CD1c-positive myeloid dendritic cell (primary cell): ENCODE data around the gene DAND5.
A peak's percentile ranks its signal among the peaks of the same experiment; 100 is the strongest.
"Not testable (repeated sequence)": the region's sequence is repeated elsewhere in the genome, so short reads cannot be mapped to it uniquely, and the experiment has no call there.

Experiments
- DNase-seq: peaks from one replicate; pipeline ENCODE4 v3.0.0-alpha.2; 2016; ENCODE audit errors: extremely low spot score

The DAND5 gene

DNA sequence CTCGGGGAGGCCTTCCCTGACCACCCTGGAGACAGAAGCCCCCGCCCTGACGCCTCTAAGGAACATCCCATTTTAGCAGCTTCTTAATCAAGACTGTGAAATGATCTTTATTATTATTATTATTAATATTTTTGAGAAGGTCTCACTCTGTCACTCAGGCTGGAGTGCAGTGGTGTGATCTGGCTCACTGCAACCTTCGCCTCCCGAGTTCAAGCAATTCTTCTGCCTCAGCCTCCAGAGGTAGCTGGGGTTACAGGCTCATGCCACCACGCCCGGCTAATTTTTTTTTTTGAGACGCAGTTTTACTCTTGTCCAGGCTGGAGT lies 3.6 kb upstream of the DAND5 start:
- DNase-seq: no peak

GRCh38 chr19:12967907-12968306 lies 1.5 kb upstream of the DAND5 start:
- DNase-seq: no peak

GRCh38 chr19:12970070-12970820 lies 869 bp downstream of the DAND5 start:
- no peak for DNase-seq

DNA sequence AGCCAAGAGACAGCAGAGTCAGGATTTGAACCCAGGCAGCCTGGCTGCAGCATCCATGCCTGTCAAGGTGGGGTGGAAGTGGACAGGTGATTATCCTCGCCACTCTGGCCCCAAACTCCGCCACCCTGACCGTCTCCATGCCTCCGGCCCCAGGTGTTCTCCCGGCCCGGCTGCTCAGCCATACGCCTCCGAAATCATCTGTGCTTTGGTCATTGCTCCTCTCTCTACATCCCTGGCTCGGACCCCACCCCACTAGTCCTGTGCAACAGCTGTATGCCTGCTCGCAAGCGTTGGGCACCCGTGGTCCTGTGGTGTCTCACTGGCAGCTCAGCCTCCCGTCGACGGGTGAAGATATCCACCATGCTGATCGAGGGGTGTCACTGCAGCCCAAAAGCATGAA lies 3.9 kb downstream of the DAND5 start:
- DNase-seq: no peak

- no peak for DNase-seq
Observed at GRCh38 chr19:12974301-12975220, 5.2 kb downstream of the DAND5 start.

DNA sequence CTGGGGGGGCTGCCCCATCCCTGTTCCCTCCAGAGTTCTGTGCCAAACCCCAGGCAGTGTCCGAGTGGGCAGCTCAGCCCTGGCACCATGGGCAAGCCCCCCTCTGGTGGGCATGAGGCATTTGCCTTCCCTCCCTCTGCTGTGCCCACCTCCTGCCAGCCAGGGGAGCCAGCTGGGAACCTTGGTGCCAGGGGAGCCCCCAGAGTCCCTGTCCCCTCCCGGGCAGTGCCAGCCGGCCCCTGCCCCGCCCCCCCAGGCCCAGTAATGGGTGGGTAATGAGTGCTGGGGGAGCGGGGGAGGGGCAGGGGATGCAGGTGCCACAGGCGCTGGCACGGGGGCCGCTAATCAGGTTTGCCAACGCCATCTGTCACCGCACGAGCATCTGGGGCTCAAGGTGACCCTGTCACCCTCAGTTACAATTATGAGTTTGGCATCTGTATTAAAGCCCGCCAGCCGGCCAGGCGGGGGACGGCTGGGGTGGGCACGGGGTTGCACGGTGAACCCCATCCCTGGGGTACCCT lies 5.9 kb downstream of the DAND5 start:
- no peak for DNase-seq

- not testable (repeated sequence) for DNase-seq
Observed at GRCh38 chr19:12976109-12976508, 6.7 kb downstream of the DAND5 start.

GRCh38 chr19:12979974-12980373 lies 10.6 kb downstream of the DAND5 start:
- no peak for DNase-seq

DNA sequence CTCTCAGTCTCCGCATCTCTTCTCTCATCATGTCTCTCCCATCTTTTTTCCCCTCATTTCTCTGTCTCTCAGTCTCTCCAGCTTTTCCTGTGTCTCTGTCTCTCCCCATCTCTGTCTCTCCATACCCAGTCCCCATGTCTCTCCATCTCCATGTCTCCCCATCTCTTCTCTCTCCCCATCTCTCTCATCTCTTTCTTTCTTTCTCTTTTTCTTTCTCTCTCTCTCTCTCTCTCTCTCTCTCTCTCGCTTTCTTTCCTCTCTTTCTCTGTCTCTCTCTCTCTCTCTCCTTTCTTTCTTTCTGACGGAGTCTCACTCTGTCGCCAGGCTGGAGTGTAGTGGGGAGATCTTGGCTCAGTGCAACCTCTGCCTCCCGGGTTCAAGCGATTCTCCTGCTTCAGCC lies 13.3 kb downstream of the DAND5 start:
- DNase-seq: no peak

DNA sequence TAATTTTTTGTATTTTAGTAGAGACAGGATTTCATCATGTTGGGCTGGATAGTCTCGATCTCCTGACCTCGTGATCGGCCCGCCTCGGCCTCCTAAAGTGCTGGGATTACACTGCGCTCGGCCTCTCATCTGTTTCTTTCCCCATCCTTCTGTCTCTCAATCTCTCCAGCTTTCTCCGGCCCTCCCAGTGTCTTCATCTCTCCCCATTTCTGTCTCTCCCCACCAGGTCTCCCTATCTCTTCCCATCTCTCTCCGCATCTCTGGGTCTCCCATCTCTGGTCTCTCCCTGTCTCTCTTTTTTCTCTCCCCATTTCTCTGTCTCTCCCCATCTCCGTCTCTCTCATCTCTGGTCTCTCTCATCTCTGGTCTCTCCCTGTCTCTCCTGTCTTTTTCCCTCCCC lies 13.7 kb downstream of the DAND5 start:
- DNase-seq: no peak

GRCh38 chr19:12983542-12984142 lies 14.3 kb downstream of the DAND5 start:
- peak; percentile 90 for DNase-seq

DNA sequence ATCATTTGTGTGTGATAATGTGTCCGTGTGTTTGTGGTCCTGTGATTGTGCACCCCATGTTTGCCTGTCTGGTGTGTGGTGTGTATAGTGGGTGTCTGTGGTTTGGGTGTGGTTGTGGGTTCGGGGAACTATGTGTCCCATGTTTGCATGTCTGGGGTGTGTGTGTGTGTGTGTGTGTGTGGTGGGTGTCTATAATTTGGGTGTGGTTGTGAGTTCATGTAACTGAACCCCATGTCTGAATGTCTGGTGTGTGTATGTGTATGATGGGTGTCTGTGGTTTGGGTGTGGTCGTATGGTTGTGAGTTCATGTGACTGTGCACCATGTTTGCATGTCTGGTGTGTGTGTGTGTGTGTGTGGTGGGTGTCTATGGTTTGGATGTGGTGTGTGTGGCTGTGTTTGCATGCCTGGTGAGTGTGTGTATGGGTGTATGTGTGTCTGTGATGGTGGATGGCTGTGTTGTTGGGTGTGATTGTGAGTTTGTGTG lies 14.8 kb downstream of the DAND5 start:
- peak; percentile 3 for DNase-seq

DNA sequence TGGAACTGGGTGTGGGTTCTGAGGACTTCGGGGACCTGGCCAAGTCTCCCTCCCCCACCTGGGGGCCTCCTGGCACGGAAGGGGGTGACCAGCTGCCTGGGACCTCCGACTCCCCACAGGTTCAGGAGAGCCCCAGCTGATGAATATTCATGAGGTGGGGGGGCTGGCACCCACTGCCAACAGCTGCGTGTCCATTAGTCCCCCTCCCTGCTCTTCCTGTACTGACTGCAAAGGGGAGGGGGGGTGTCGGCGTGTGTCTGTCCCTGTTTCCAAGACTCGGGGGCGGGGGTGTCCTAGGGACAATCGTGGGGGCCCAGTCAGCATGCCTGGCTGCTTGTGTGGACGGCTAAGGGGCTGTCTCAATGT lies 15.3 kb downstream of the DAND5 start:
- no peak for DNase-seq

DNA sequence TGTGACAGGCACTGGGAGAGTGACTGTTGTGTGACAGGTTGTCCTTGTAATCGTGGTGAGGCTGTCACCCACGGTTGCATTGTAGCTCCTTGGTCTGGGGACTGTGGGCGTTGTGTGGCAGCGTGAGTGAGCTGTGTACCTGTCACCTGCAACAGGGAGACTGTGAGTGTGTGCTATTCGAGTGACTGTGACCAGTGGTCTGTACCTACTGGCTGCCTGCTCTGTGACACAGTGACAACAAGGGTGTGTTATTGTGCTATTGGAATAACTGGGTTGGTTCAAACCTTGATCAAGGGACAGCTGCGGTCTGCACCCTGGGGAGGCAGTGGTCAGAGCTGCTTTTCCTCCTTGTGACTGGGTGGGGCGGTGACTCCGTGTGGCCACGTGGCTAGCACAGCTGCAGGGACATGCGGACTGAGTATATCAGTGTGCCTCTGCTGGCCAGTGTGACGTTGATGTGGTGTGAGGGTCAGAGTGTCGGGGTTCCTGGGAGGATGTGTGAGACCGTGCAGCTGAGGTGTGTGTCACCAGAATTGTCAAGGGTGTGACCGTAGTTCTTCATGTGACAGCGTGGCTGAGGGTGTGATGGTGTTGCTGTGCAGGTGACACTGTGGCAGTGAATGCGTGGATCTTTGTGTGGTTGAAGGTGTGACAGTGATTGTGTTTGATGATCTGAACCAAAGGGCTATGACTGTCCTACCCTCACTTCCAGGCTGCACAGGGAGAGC lies 15.8 kb downstream of the DAND5 start:
- DNase-seq: peak; percentile 19

- no peak for DNase-seq
Observed at GRCh38 chr19:12986726-12987125, 17.4 kb downstream of the DAND5 start.

DNA sequence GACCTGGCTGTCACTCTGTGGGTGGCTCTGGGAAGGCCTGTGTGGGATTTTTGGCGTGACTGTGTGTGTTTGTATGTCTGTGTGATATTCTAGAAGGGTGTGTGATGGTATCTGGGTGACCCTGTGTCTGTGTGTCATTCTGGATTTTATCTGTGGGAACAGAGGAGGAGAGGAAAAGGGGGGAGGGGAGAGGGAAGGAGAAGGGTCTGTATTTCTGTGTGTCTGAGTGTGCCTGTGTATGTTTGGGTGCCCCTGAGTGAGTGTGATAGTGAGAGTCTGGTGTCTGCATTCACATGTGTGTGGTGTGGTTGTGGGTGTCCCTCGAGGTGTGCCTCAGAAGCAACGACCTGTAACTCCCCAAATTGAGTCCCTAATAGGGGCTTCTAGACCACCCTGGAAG lies 17.8 kb downstream of the DAND5 start:
- DNase-seq: no peak

DNA sequence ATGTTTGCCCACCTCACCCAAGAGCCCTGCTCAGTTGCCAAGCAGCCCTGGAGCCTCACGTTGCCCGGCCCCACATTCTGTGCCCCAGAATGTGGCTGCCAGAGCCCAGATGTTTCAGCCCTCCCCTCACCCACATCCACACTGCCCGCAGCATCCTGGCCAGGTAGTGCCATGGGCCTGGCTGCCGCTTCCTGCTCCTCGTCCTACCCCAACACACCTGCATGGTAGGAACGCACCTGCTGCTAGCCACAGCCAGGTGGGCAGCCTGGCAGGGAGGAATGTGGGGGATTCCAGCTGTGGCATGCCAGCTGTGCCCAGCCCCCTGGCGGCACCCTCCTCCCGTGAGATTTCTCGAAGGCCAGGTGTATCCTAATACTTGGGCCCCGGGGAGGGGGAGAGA lies 18.4 kb downstream of the DAND5 start:
- DNase-seq: no peak

DNA sequence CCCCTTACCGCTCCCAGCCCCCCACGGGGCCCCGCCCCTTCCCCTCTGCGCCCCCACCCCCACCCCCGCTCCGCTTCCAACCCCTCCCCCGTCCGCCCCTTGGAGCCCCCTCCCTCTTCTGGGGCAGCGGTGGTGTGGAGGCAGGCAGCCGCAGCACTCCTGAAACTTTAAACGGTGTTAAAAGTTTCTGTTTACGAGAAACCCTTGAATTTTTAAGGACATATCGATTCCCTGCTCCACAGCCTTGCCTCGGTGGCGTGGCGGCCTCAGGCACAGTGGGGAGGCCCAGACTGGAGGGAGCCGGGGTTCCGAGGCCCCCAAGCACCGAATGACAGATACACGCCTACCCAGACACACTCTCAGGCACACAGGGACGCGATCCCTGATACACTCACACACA lies 21.1 kb downstream of the DAND5 start:
- DNase-seq: no peak

GRCh38 chr19:12990853-12991252 lies 21.5 kb downstream of the DAND5 start:
- no peak for DNase-seq

DNA sequence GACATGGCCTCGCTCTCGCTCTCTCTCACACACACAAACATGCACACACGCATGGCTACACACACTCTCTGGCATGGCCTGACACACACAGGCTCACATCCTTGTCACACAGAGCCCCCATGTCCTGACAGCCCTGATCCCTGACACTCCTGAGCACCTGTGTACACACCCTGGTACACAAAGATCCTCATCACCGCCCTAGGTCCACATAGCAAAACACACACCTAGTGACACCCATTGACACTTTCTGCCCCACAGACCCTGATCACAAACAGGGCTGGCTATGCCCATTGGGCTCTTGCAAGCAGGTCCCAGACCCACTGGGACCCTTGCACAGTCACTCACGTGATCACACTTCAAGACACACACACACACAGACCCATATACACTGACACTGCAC lies 21.9 kb downstream of the DAND5 start:
- no peak for DNase-seq

GRCh38 chr19:12992729-12993128 lies 23.4 kb downstream of the DAND5 start:
- DNase-seq: no peak

- DNase-seq: no peak
Observed at GRCh38 chr19:12993562-12993961, 24.2 kb downstream of the DAND5 start.
